NOMO-1 (cell line): ENCODE results near the gene PTTG1IP.
"Not testable (repeated sequence)": the region's sequence is repeated elsewhere in the genome, so short reads cannot be mapped to it uniquely, and the experiment has no call there.

Experiments
- DNase-seq, 2 experiments: peaks; one replicate each; lab custom pipeline; 2025; ENCODE audit not compliant: unreplicated experiment in 2 of 2; lab: John Stamatoyannopoulos, UW

The PTTG1IP gene

DNA sequence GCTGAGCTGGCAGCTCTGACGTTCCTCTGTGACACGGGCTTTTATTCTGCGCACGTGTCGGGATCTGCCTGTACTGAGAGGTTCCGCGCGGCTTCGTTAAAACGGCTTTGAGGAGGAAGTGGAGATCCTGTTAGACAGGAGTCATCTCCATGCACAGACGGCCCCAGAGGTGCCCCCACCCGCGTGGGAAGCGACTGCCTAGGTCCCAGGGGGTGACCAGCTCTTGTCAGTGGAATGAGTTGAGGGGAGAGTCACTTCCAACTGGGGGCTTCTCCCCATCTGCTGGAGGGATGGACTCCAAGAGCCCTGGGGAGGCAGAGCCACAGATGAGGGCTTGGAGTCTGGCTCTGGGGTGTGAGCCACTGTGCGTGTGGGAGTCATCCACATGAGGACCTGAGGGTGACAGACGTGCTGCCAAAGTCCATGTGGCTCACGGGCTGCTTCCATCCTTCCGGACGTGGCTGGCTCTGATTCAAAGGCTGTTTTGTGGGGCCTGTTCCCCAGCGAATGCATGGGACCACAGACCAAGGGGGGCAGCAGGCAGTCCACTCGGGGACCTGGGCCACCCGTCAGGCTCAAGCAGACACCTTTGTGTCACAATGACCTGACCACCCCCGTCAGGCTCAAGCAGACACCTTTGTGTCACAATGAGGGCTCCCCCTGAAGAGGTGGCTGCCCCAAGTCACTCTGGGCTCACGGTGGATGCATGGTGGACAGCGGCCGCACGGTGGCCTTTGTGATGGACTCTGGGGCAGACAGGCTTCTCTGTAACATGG lies 26.8 kb downstream of the PTTG1IP start:
- DNase-seq: peak; percentile 48 to 82

DNA sequence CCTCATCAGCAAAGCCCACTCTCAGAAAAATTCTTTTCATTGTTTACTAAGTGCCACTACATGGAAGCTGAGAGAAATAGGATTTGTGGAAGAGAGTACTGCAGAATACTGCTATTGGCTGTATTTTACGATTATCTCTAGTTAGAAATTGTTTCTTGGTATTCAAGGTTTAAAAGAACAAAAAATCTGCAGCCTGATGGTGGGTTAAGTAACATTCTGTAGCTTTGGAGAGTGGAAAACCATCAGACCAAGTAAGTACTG lies 27.3 kb downstream of the PTTG1IP start:
- no peak for DNase-seq

- DNase-seq: peak; percentile 82 to 83
Measured at GRCh38 chr21:44845418-44846223, 27.9 kb downstream of the PTTG1IP start.

- no peak for DNase-seq
Measured at GRCh38 chr21:44844256-44844655, 29.2 kb downstream of the PTTG1IP start.

GRCh38 chr21:44842721-44843445 lies 30.6 kb downstream of the PTTG1IP start:
- no peak for DNase-seq

- no peak for DNase-seq
Measured at GRCh38 chr21:44842087-44842486, 31.4 kb downstream of the PTTG1IP start.

DNA sequence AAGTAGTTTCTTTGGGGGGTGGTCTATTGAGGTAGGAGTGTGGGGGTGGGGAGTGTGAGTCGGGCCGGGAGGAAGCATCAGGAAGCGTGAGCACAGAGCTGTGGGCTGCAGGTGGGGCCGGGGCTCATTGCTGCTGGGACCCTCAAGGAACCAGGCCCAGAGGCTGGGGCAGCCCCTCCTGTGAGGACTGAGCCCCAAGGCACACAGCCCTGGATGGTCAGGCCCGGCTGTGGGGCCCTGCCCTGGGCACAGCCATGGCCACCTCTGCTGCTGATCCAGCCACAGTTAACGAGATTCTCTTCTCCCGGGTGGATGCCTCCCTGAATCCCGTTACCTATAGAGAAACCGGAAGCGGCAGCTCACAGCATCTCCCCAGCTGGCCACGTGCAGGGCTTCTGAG lies 32.7 kb downstream of the PTTG1IP start:
- DNase-seq: no peak

- DNase-seq: no peak
Measured at GRCh38 chr21:44838951-44839350, 34.5 kb downstream of the PTTG1IP start.

- DNase-seq: no peak
Measured at GRCh38 chr21:44838039-44838895, 35.2 kb downstream of the PTTG1IP start.

DNA sequence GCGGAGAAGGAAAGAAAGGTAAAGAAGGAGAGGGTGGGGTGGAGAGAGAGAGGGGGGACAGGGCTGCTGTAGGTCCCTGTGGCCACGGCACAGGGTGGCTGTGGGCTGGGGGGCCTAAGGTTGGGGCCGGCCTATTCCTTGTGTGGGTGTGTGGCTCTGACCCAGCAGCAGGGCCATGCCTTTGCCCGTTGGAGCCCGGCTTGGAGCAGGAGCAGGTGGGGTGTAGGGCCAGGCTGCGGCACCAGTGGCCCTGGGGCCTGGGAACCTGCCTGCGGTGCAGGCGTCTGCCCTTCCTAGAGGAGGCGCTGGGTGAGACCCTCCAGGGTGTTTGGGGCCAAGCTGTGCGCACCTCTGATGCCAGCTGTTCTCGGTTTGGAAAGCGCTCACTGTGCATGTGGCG lies 36.0 kb downstream of the PTTG1IP start:
- no peak for DNase-seq

DNA sequence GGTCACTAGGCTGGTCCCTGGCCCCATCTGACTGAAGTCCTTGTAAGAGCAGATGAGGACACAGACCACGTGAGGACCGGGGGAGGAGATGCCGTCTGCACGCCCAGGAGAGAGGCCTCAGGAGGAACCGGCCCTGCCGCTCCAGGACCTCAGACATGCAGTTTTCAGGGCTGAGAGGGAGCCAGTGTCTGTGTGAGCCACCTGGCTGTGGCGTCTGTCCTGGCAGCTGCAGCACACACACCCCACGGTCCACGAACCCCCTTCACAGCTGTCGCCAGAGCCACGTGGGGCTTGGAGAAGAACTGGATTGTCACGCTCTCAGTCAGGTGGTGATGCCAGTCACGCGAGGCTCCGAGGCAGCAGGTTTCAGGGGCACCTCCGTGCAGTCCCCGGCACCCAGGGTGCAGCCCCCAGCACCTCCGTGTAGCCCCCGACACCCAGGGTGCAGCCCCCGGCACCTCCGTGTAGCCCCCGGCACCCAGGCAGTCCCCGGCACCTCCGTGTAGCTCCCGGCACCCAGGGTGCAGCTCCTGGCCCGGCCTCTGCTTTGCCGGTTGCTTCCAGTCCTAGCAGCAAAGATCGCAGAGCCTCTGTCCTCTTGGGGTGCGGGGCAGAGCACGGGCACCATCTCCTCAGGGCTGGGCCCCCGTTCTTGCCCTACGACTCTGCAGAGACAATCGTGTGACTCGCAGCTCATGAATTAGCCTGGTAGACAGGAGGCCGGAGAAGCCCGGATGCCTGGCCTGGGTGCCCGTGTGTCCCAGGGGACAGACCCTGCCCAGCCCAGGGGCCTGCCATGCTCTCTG lies 36.6 kb downstream of the PTTG1IP start:
- DNase-seq: peak; percentile 53 to 69

DNA sequence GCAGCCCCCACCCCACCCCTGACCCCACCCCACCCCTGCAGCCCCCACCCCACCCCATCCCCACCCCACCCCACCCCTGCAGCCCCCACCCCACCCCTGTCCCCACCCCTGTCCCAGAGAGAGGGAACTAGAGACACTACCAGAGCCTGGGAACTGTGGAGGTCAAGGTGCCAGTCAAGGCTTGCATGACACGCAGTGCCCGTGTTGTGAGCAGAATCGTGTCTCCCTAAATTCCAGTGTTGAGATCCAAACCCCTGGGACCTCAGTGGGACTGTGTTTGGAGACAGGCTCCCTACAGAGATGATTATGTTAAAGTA lies 37.2 kb downstream of the PTTG1IP start:
- no peak for DNase-seq

DNA sequence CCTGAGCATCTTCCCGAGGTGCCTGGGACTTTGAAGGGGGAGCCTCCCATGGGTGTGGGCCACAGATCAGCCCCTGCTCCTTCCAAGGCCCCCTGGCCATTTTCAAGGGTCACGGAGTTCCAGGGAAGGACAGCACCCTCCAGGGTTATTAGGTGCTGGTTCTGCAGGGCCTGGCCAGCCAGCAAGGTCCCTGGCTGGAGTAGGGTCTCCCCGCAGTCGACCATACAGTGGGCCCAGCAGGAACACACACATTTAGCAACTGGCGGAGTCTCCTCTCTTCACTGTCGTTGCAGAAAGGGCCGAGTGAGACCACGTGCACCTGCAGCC lies 37.9 kb downstream of the PTTG1IP start:
- DNase-seq: no peak

- no peak for DNase-seq
Measured at GRCh38 chr21:44834951-44835646, 38.4 kb downstream of the PTTG1IP start.

- no peak for DNase-seq
Measured at GRCh38 chr21:44834231-44834950, 39.1 kb downstream of the PTTG1IP start.

DNA sequence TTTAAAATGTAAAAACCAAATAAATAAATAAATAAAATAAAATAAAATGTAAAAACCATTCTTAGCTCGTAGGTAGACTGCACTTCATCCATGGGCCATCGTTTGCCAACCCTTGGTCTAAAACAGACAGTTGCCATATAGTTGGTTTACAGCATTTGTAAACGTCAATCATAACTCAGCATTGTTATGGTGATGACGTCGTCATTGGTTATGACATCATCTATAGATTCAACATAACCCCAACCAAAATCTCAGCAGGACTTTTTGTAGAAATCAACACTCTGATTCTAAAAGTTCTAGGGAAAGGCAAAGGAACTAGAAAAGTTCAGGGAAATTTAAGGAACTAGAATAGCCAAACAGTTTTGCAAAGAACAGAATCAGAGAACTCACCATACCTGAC lies 39.8 kb downstream of the PTTG1IP start:
- DNase-seq: no peak

DNA sequence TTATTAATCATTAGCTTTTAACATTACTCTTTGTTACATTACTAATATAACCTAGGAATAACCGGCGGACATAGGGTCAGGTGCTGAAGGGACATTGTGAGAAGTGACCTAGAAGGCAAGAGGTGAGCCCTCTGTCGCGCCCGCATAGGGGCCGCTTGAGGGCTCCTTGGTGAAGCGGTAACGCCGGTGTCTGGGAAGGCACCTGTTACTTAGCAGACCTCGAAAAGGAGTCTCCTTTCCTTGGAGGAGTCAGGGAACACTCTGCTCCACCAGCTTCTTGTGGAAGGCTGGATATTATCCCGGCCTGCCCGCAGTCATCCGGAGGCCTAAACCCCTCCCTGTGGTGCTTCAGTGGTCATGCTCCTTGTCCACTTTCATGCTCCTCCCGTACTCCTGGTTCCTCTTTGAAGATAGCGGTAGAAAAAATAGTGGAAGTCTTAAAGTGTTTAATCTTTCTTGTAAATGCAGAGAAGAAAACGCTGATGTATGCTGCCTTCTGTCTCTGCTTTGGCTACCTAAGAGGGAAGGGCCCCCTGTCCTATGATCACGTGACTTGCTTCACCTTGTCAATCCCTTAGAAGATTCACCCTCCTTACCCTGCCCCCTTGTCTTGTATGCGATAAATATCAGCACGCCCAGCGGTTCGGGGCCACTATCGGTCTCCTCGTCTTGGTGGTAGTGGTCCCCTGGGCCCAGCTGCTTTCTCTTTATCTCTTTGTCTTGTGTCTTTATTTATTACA lies 40.8 kb downstream of the PTTG1IP start:
- DNase-seq: not testable (repeated sequence)

- peak in 1 of 2 experiments; percentile 59 for DNase-seq
Measured at GRCh38 chr21:44831227-44831860, 42.1 kb downstream of the PTTG1IP start.
